GM21515 (cell line): ENCODE data around the gene CCDC97.
"Not testable (repeated sequence)": the region's sequence is repeated elsewhere in the genome, so short reads cannot be mapped to it uniquely, and the experiment has no call there.

Experiments used
- ATAC-seq: cut with Tn5 transposase; IDR thresholded peaks from one replicate; pipeline ENCODE4 v1.9.1; 2021; ENCODE audit not compliant: unreplicated experiment

CCDC97 gene

GRCh38 chr19:41330946-41331678 lies 21.1 kb downstream of the CCDC97 start:
- ATAC-seq = no peak

DNA sequence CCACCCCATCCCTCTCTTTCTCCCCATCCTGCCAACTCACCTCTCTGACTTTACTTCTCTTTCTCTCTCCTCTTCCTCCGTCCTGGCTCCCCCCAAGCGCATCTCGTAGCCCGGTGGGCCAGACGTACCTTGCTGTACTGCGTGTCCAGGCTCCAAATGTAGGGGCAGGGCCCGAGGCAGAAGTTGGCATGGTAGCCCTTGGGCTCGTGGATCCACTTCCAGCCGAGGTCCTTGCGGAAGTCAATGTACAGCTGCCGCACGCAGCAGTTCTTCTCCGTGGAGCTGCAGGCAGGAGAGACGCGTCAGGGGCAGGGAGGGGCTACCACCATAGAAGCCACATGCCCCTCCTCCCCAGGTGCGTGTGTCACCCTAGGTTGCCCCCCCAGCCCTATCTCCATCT lies 22.0 kb downstream of the CCDC97 start:
- no peak for ATAC-seq

GRCh38 chr19:41332468-41332867 lies 22.5 kb downstream of the CCDC97 start:
- no peak for ATAC-seq

DNA sequence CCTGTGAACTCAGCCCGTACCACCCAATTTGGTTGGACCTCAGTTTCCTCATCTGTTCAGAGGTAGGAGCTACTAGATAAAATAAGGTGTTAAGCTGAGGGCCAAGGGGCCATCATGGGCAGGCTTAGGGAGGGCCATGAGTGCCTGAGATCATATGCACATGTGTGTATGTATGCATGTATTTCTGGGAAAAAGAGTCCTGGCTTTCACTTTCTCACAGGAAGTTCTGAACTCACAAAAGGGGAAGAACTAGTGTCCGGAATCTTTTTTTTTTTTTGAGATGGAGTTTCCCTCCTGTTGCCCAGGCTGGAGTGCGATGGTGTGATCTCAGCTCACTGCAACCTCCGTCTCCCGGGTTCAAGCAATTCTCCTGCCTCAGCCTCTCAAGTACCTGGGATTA lies 24.8 kb downstream of the CCDC97 start:
- no peak for ATAC-seq

GRCh38 chr19:41335467-41335866 lies 25.5 kb downstream of the CCDC97 start:
- ATAC-seq = no peak

DNA sequence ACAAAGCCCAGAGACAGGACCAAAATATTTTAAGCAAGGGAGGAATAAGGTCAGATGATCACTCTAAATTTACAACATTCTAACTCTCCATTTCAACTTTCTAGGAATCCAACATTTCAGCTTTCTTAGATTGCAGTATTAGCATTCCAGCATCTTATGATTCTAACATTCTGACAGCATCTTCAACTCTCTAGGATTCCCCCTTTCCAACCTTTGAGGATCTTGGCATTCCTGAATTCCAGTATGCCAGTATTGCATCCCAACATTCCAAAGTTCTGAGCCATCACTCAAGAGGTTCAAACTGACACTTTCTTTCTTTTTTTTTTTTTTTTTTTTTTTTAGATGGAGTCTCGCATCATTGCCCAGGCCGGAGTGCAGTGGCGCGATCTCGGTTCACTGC lies 30.0 kb downstream of the CCDC97 start:
- ATAC-seq = no peak

DNA sequence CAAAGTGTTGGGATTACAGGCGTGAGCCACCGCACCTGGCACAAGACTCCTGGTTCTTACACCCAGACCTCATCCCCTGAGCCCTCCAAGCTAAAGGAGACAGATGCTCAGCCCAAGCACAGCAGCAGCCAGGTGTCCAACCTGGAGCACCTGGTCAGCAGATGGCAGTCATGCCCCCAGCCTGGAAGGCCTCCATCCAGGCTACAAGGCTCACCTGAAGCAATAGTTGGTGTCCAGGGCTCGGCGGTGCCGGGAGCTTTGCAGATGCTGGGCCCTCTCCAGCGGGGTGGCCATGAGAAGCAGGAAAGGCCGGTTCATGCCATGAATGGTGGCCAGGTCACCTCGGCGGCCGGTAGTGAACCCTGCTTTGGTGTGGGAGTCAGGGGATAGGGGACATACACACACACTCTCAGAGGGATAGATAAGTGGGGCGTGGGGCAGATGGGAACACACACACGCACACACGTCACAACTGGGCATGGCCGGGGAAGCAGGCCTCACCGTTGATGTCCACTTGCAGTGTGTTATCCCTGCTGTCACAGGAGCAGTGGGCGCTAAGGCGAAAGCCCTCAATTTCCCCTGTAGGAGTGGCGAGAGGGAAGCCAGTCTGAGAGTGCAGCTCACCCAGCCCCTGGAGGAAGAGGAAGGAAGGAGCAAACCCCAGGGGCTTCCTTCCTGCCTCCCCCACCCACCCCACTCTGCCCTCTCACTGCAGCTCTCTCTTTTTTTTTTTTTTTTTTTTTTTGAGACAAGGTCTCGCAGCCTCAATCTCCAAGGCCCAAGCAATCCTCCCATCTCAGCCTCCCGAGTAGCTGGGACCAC lies 31.9 kb downstream of the CCDC97 start:
- ATAC-seq = no peak

GRCh38 chr19:41344162-41344561 lies 34.2 kb downstream of the CCDC97 start:
- no peak for ATAC-seq

GRCh38 chr19:41346916-41347315 lies 36.9 kb downstream of the CCDC97 start:
- ATAC-seq = not testable (repeated sequence)

DNA sequence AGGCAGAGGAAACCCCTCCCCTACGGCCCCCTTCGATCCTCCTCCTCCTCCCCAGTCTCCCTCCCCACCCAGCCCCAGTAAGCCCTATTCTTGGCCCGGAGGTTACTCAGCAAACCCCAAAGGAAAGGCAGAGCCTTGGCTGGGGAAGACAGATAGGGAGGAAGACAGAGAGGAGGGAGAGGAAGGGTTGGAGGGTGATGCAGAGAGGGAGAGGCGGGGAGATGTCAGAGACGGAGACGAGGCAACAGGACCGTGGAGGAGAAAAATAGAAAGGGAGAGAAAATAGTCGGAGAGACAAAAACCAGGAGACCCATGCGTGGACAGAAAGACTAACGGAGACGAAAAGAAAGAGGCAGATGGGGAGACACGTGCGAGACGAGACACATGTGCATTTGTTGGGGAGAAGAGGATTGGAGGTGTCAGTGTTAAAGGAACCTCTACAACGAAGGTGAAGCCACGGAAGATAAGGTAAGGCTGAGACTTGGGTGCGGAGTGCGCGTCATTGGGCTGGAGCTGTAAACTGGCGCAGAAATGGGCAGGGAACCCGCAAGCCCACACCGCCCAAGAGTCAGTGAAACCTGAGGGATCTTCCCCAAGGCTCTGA lies 40.9 kb downstream of the CCDC97 start:
- ATAC-seq = no peak

DNA sequence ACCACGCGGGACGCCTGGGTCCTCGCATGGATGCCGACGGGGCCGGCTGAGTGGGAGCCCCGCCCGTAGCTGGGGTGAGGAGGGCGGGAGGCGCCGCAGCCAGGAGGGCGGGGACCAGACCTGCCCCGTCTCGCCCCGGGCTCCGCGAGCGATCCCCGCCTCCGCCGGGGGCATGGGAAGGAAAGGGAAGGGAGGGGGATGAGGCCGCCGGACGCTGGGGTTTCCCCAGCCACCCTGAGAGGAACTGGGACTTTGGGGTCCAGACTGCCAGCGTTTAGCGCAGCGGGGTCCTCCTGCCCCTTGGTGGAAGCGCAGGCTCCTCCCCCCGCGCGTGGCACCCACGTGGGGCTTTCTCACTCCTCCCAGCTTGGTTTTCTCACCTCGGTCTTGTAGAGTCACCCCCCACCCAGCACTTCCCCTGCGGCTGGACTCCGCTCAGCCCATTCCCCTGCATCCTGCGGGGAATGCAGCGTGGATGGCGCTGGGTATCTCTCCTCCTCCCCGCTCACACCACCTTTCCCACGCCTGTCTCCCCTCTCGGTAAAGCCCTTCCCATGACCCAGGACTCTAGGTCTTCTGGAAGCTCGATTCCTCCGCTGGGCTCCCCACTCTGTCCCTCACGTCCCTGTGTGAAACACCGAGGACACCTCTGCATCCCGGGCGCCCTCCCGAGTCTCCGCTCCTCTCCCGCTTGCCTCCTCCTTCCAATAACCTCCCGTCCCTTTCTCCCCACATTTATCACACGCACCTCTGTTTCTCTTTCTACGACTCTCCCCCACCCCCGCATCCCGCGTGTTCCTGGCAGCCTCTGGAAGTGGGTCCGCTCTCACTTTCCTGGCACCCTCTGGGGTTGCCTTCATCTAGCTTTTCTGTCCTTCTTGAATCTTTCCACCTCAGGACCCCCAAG lies 41.6 kb downstream of the CCDC97 start:
- ATAC-seq = peak; percentile 34

DNA sequence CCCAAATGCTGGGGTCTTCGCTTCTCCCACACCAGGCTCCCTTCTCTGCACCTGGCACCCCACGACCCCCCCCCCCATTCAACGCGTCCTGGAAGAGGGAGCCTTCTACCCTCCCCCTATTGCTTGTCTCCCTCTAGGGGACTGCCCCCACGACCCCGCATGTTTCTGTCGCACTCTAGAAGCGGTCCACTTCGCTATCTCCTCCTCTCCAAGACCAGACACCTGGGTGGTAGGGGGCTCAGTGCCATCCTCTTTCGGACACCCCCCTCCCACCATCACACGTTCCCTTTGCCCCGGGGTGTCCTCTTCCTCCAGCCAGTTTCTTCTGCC lies 42.3 kb downstream of the CCDC97 start:
- no peak for ATAC-seq

DNA sequence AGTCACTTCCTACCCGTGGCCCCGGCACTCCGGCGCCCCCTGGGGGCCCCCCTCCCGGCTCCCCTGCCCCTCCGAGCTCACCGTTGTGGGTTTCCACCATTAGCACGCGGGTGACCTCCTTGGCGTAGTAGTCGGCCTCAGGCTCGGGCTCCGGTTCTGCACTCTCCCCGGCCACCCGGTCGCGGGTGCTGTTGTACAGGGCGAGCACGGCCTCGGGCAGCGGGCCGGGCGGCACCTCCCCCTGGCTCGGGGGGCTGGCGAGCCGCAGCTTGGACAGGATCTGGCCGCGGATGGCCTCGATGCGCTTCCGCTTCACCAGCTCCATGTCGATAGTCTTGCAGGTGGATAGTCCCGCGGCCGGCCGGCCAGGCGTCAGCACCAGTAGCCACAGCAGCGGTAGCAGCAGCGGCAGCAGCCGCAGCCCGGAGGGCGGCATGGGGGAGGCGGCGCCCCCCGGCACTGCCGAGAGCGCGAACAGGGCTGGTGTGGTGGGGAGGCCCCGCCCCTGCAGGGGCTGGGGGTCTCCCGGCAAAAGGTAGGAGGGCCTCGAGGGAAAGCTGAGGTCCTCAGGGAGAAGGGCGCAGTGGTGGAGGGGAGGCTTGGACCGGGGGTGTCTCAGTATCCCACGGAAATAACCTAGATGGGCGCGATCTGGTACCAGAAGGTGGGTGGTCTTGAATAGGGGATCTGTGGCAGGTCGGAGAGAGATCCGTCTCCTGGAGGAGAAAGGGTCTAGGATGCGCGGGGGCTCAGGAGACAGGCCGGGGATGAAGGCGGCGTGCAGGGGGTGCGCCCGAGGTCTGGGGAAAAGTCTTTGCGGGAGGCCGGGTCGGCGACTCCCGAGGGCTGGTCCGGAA lies 42.9 kb downstream of the CCDC97 start:
- ATAC-seq = no peak

GRCh38 chr19:41353466-41354342 lies 43.7 kb downstream of the CCDC97 start, which contains the start of gene TGFB1:
Gene TGFB1 (minus strand): TSS chr19:41353922. CDS start chr19:41353044, 878 bp downstream.
- ATAC-seq = peak; percentile 42

GRCh38 chr19:41354343-41354953 lies 44.5 kb downstream of the CCDC97 start:
- peak; percentile 1 for ATAC-seq

GRCh38 chr19:41355035-41355434 lies 45.1 kb downstream of the CCDC97 start:
- ATAC-seq = no peak

DNA sequence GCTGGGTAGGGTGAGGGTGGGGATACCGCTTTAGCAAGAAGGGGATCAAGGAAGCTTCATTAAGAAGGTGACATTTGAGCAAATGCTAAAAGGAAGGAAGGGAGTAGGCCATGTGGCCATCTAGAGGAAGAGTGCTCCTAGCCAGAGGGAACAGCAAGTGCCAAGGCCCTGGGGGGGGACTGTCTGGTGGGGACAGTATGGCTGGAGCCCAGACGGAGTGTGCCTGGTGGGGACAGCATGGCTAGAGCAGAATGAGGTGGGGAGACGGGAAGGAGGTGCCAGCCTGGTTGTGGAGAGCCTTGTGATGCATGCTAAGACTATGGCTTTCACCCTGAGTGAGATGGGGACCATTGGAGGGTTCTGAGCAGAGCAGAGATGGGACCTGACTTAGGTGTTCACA lies 45.8 kb downstream of the CCDC97 start:
- ATAC-seq = no peak

GRCh38 chr19:41356984-41357739 lies 47.2 kb downstream of the CCDC97 start:
- no peak for ATAC-seq
